K562 (cell line): ENCODE results near the gene DGCR8. TPM values are rescaled to one million over a fixed set of nuclear protein-coding genes. Genes with fewer than 3 reads are reported as not detected.

Experiments
- ATAC-seq: fragments of 200-7000 bp; cut with Tn5 transposase; 3 replicates; pipeline ENCODE4 v1.9.1; 2020; ENCODE audit warnings: moderate library complexity
- BruUV-seq: library from RNA; stranded (reverse); fragments of 400-500 nt; replicated peaks from 2 replicates; lab custom pipeline; 2021; lab: Mats Ljungman, UMichigan
- CTCF ChIA-PET: fragments of 300-600 bp; formaldehyde crosslinking; extraction: SDS; loops from one replicate; lab custom pipeline; 2021; ENCODE audit warnings: low intra/inter-chr PET ratio; lab: Yijun Ruan, JAX
- POLR2A ChIA-PET: fragments of 300-600, 350-650 bp; sonication (Branson Sonifier 250); formaldehyde crosslinking; extraction: SDS; loops from one replicate; lab custom pipeline; 2021; ENCODE audit warnings: antibody characterized with exemption, inconsistent platforms; lab: Yijun Ruan, JAX
- DNase-seq, 4 experiments: peaks; one replicate each; pipeline versions ENCODE4 v3.0.0 to v3.0.0-alpha.2; 2011 to 2018; ENCODE audit warnings: low spot score in 3 of 4, mixed read lengths in 3 of 4; ENCODE audit errors: extremely low read depth in 1 of 4
- FAIRE-seq: peaks from 2 replicates; lab custom pipeline; 2011; peaks lifted over from hg19 to GRCh38; lab: Jason Lieb, UNC
- H2AFZ ChIP-seq: 2 replicates; pipeline ENCODE4 v1.6.0; 2011; ENCODE audit warnings: low read depth, low read length, control low read depth, inconsistent platforms
- H3K27ac ChIP-seq: fragments of 200-600 bp; 3 replicates; pipeline ENCODE4 v1.8.0; 2011; ENCODE audit warnings: low read depth, mild to moderate bottlenecking, control low read depth, inconsistent platforms, low read length, moderate library complexity, mixed read lengths; ENCODE audit errors: extremely low read depth
- H3K27me3 ChIP-seq, 2 experiments: fragments of 300-600 bp in 1 of 2; 2 replicates in 1 of 2; 3 replicates in 1 of 2; pipeline versions ENCODE4 v1.6.0 to v1.8.0; 2011; ENCODE audit warnings: inconsistent platforms in 2 of 2, low read length in 2 of 2, mild to moderate bottlenecking in 1 of 2, mixed read lengths in 1 of 2, moderate library complexity in 1 of 2; ENCODE audit not compliant: control insufficient read depth in 2 of 2, insufficient read depth in 2 of 2
- H3K36me3 ChIP-seq: fragments of 300-600 bp; 3 replicates; pipeline ENCODE4 v1.8.0; 2011; ENCODE audit warnings: mild to moderate bottlenecking, low read length, inconsistent platforms; ENCODE audit not compliant: control insufficient read depth, insufficient read depth
- H3K4me1 ChIP-seq, 2 experiments: fragments of 200-600 bp in 1 of 2; replicated peaks in 1 of 2; 2 replicates in 1 of 2; 3 replicates in 1 of 2; pipeline versions ENCODE4 v1.5.1 to v1.8.0; 2011; ENCODE audit warnings: inconsistent platforms in 2 of 2, low read length in 2 of 2, mild to moderate bottlenecking in 1 of 2, mixed read lengths in 1 of 2, moderate library complexity in 1 of 2; ENCODE audit not compliant: control insufficient read depth in 2 of 2, insufficient read depth in 2 of 2
- H3K4me2 ChIP-seq: 2 replicates; pipeline ENCODE4 v1.6.1; 2011; ENCODE audit warnings: low read length, control low read depth, inconsistent platforms, mixed read lengths; ENCODE audit not compliant: insufficient read depth
- H3K4me3 ChIP-seq: fragments of 200-600 bp; sonication (generic), shearing (Covaris generic); 2 replicates; pipeline ENCODE4 v1.5.1; 2016; ENCODE audit warnings: control low read depth, inconsistent platforms
- H3K79me2 ChIP-seq: fragments of 200-600 bp; 3 replicates; pipeline ENCODE4 v1.8.0; 2011; ENCODE audit warnings: low read length, inconsistent platforms; ENCODE audit not compliant: control insufficient read depth, insufficient read depth
- H3K9ac ChIP-seq, 2 experiments: 2 replicates each; pipeline versions ENCODE4 v1.6.0 to v1.6.1; 2011; ENCODE audit warnings: low read depth in 2 of 2, low read length in 2 of 2, control low read depth in 1 of 2, inconsistent platforms in 1 of 2, mild to moderate bottlenecking in 1 of 2, mixed read lengths in 1 of 2; ENCODE audit not compliant: insufficient read depth in 1 of 2
- H3K9me1 ChIP-seq: one replicate; pipeline ENCODE4 v1.6.0; 2011; ENCODE audit warnings: inconsistent platforms, mild to moderate bottlenecking, low read length, moderate library complexity; ENCODE audit not compliant: control insufficient read depth, insufficient read depth
- H3K9me3 ChIP-seq: replicated peaks from 2 replicates; pipeline ENCODE4 v1.5.1; 2011; ENCODE audit warnings: low read depth, low read length, inconsistent platforms; ENCODE audit not compliant: control insufficient read depth, insufficient read depth
- H4K20me1 ChIP-seq: replicated peaks from 2 replicates; pipeline ENCODE4 v1.6.1; 2011; ENCODE audit warnings: low read length, inconsistent platforms, mixed read lengths; ENCODE audit not compliant: control insufficient read depth, insufficient read depth
- BRF1 ChIP-seq: IDR thresholded peaks from 3 replicates; pipeline ENCODE4 v1.6.1; 2011; ENCODE audit warnings: borderline replicate concordance, mild to moderate bottlenecking; ENCODE audit not compliant: insufficient read length; ENCODE audit errors: extremely low read depth
- CTCF ChIP-seq, 3 experiments: IDR thresholded peaks in 2 of 3; conservative IDR thresholded peaks in 1 of 3; 2 replicates each; pipeline ENCODE4 v1.5.1; 2011 to 2012; ENCODE audit warnings: low read length in 3 of 3, mild to moderate bottlenecking in 3 of 3, control low read depth in 2 of 3, improper control_type of control experiment in 1 of 3, inconsistent platforms in 1 of 3, low read depth in 1 of 3, mixed read lengths in 1 of 3, moderate library complexity in 1 of 3; ENCODE audit not compliant: insufficient read depth in 2 of 3
- ESRRB ChIP-seq: fragments of 250-450 bp; sonication (Bioruptor Pico); IDR thresholded peaks from 2 replicates; pipeline ENCODE4 v1.5.0; 2020; ENCODE audit warnings: mild to moderate bottlenecking, moderate library complexity, borderline replicate concordance
- MEF2D ChIP-seq: conservative IDR thresholded peaks from 2 replicates; pipeline ENCODE4 v1.6.1; 2016; ENCODE audit warnings: low read depth, missing genetic modification characterization, missing compliant biosample characterization
- POLR2AphosphoS2 ChIP-seq: IDR thresholded peaks from 2 replicates; pipeline ENCODE4 v1.6.1; 2012; ENCODE audit warnings: low read length, improper control_type of control experiment
- POLR2G ChIP-seq: fragments of 200-400 bp; formaldehyde crosslinking; IDR thresholded peaks from 2 replicates; pipeline ENCODE4 v1.6.1; 2017; ENCODE audit warnings: low read depth, mild to moderate bottlenecking, antibody characterized with exemption, low read length, moderate library complexity
- PYGO2 ChIP-seq: fragments of 450-650 bp; IDR thresholded peaks from 2 replicates; pipeline ENCODE4 v1.6.1; 2016; ENCODE audit warnings: mild to moderate bottlenecking, missing genetic modification characterization, moderate library complexity, missing compliant biosample characterization
- RBM25 ChIP-seq: fragments of 200-400 bp; formaldehyde crosslinking; IDR thresholded peaks from 2 replicates; pipeline ENCODE4 v1.6.1; 2018; ENCODE audit warnings: low read length, low read depth, moderate library complexity; ENCODE audit not compliant: severe bottlenecking
- SIN3A ChIP-seq, 2 experiments: fragments of 150-350 bp in 1 of 2; IDR thresholded peaks; 2 replicates each; pipeline ENCODE4 v1.6.1; 2011 to 2016; ENCODE audit warnings: borderline replicate concordance in 2 of 2, low read depth in 2 of 2, low read length in 2 of 2, mild to moderate bottlenecking in 2 of 2, moderate library complexity in 2 of 2; ENCODE audit not compliant: control insufficient read depth in 1 of 2
- SPI1 ChIP-seq: IDR thresholded peaks from 2 replicates; pipeline ENCODE4 v1.6.1; 2011; ENCODE audit warnings: low read depth, low read length, control low read depth, borderline replicate concordance
- YY1 ChIP-seq, 3 experiments: IDR thresholded peaks; 2 replicates each; pipeline ENCODE4 v1.6.1; 2011; ENCODE audit warnings: low read length in 2 of 3, mild to moderate bottlenecking in 2 of 3, moderate library complexity in 2 of 3, borderline replicate concordance in 1 of 3, control low read depth in 1 of 3, low read depth in 1 of 3; ENCODE audit not compliant: insufficient read depth in 3 of 3, insufficient replicate concordance in 2 of 3, control insufficient read depth in 1 of 3, insufficient read length in 1 of 3; ENCODE audit errors: extremely low read depth in 1 of 3
- ZNF174 ChIP-seq: fragments of 250-450 bp; sonication (Bioruptor Pico); IDR thresholded peaks from 2 replicates; pipeline ENCODE4 v1.4.0; 2020; ENCODE audit warnings: mild to moderate bottlenecking
- WGBS: fragments of 100-300 bp; shearing (Covaris generic); methylation state at CpG from one replicate; pipeline ENCODE4 v1.1.6; 2016; ENCODE audit warnings: low coverage, mixed read lengths; ENCODE audit not compliant: insufficient coverage; ENCODE audit errors: missing lambda C conversion rate; 5-methylcytosine and 5-hydroxymethylcytosine counted together
- in situ Hi-C: fragments of 300-500 bp; cut with MboI; formaldehyde crosslinking; loops from 4 replicates; pipeline ENCODE4 v1.15.0; 2018; ENCODE audit warnings: inconsistent platforms, mixed read lengths
- intact Hi-C: fragments of 100-400 bp; cut with micrococcal nuclease; formaldehyde crosslinking; loops from 2 replicates; pipeline ENCODE4 v1.14.2; 2022
- polyA plus RNA-seq, 8 experiments: library from polyadenylated mRNA; depleted of rRNA in 4 of 8; stranded (reverse) in 5 of 8; unstranded in 3 of 8; fragments of >200 nt; fragmentation: Nextera tagmentation in 2 of 8; fragmentation: Illumina TruSeq in 1 of 8; extraction: Ambion mirVana in 2 of 8; extraction: Trizol in 1 of 8; gene quantifications; 2 replicates each; pipeline versions ENCODE4 v1.2.1 to v1.2.3, GENCODE V29; 2011 to 2014; ENCODE audit warnings: inconsistent platforms in 1 of 8, missing spikeins in 1 of 8
- total RNA-seq, 7 experiments: library from RNA; depleted of rRNA in 6 of 7; stranded (reverse); fragments of >200 nt in 6 of 7; fragmentation: Illumina TruSeq in 2 of 7; extraction: Trizol in 2 of 7; gene quantifications; 2 replicates each; pipeline versions ENCODE4 v1.2.1 to v1.2.3, GENCODE V29; 2011 to 2021; ENCODE audit warnings: low replicate concordance in 1 of 7

DGCR8 gene
- total and polyA plus RNA-seq, 9 of the 15 experiments (the other 6 are each of a cell fraction or from before 2014, with no cell fraction given), result 5.9 to 144 (median 80.1) TPM

GRCh38 chr22:20063271-20064139, 16.5 kb upstream of the DGCR8 start (continued):
- no peak for TF ChIP-seq RBM25
- TF ChIP-seq CTCF (IDR thresholded peaks at IDR 0.05 in 2 of 3, conservative IDR thresholded peaks at IDR 0.05 in 1 of 3; ENCODE audit: insufficient read depth in 2 of 3, low read depth in 1 of 3, low read length in 3 of 3), result peak in 1 of 3 experiments; percentile 45; a peak in 2 of 6 replicates

GRCh38 chr22:20064140-20064480, 15.9 kb upstream of the DGCR8 start:
- Histone ChIP-seq H4K20me1 (peaks cover 22% of the 10 kb centered on the region; the same call in 1 of the 2 replicates), H3K4me1 (peaks cover 12 to 62% of the 10 kb centered on the region in 2 experiments), H3K27me3 (no peaks in the 10 kb centered on the region), H3K27ac (no peak overlapping the region), H3K4me2 (no peak overlapping the region), H3K9ac (peak overlapping the region in 1 of 2 experiments; percentile 59; a peak in 2 of 4 replicates), H2AFZ (no peak overlapping the region), H3K36me3 (peaks cover 48% of the 10 kb centered on the region), H3K9me1 (peaks cover 20% of the 10 kb centered on the region), H3K4me3 (no peak overlapping the region), H3K9me3 (no peaks in the 10 kb centered on the region), H3K79me2 (peaks cover 16% of the 10 kb centered on the region; the same call in 2 of the 3 replicates)
- no peak for FAIRE-seq
- CTCF ChIA-PET, result no interaction called here
- intact Hi-C loops, result no loop called here
- WGBS, result 86% methylated on average over 3 of the region's 3 CpGs
- DNase-seq, result no peak
- no peak for ATAC-seq
- BruUV-seq, result no TSS peak
- in situ Hi-C loops, result no loop called here
- POLR2A ChIA-PET, result interaction anchor here (0.6 to 2.0 kb wide), 5 partner anchors 12 to 461 kb away, joined by 3 to 5 read pairs (median 4); no protein-coding TSS in a partner anchor
- TF ChIP-seq SPI1 (peak; percentile 42; the same call in 1 of the 2 replicates), ZNF174 (CRISPR knock-in tag) (no peak), SIN3A (IDR thresholded peaks at IDR 0.05; ENCODE audit: borderline replicate concordance in 2 of 2, control insufficient read depth in 1 of 2, low read depth in 2 of 2, low read length in 2 of 2) (no peak), POLR2AphosphoS2 (no peak), MEF2D (tag) (no peak), ESRRB (CRISPR knock-in tag) (no peak), BRF1 (no peak), YY1 (IDR thresholded peaks at IDR 0.05; ENCODE audit: borderline replicate concordance in 1 of 3, control insufficient read depth in 1 of 3, extremely low read depth in 1 of 3, insufficient read depth in 3 of 3, insufficient read length in 1 of 3, insufficient replicate concordance in 2 of 3, low read depth in 1 of 3, low read length in 2 of 3) (peak in 1 of 3 experiments; percentile 6), POLR2G (0 out of 2 replicates have a peak, but pooled peaks have one; percentile 5), PYGO2 (tag) (no peak)
- TF ChIP-seq, all 486 proteins: peak for 3
